Adipose tissue (tissue), 3 donors: Measurements from ENCODE around the gene LEPR. TPM values are rescaled to one million over a fixed set of nuclear protein-coding genes. Genes with fewer than 3 reads are reported as not detected.
"Not testable (repeated sequence)": the region's sequence is repeated elsewhere in the genome, so short reads cannot be mapped to it uniquely, and the experiment has no call there.

ENCODE experiments used
- H3K27ac ChIP-seq: one replicate; pipeline ENCODE4 v1.5.1; 2013; ENCODE audit warnings: low read depth, low read length
- WGBS, 3 donors: extraction: QIAGEN DNeasy Blood & Tissue Kit; methylation state at CpG; one replicate each; pipeline ENCODE4 v1.1.7; 2013; 5-methylcytosine and 5-hydroxymethylcytosine counted together
- polyA plus RNA-seq, 3 donors: library from polyadenylated mRNA; stranded (reverse); fragments of 200-250 nt; gene quantifications; one replicate each; pipeline ENCODE4 v1.2.3, GENCODE V29; 2013
- donor health status: healthy with polysubstance abuse.
- donor health status: Bipolar disorder and iron deficiency.
- donor health status: healthy.

Gene LEPR
- polyA plus RNA-seq, 3 donors: 2.4 to 9.0 (median 4.8) TPM

GRCh38 chr1:65459397-65459768 is 38.9 kb downstream of the LEPR start:
- no peak overlapping the region for H3K27ac ChIP-seq
- 68 to 89% (median 81%) methylated on average over 1 of the region's 1 CpG for WGBS, 3 donors

DNA sequence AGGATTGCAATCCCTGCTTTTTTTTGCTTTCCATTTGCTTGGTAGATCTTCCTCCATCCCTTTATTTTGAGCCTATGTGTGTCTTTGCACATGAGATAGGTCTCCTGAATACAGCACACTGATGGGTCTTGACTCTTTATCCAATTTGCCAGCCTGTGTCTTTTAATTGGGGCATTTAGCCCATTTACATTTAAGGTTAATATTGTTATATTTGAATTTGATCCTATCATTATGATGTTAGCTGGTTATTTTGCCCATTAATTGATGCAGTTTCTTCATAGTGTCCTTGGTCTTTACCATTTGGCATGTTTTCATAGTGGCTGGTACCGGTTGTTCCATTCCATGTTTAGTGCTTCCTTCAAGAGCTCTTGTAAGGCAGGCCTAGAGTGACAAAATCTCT is 45.4 kb downstream of the LEPR start:
- not testable (repeated sequence) for H3K27ac ChIP-seq
- WGBS, 3 donors: 91 to 97% (median 96%) methylated on average over 1 of the region's 1 CpG

DNA sequence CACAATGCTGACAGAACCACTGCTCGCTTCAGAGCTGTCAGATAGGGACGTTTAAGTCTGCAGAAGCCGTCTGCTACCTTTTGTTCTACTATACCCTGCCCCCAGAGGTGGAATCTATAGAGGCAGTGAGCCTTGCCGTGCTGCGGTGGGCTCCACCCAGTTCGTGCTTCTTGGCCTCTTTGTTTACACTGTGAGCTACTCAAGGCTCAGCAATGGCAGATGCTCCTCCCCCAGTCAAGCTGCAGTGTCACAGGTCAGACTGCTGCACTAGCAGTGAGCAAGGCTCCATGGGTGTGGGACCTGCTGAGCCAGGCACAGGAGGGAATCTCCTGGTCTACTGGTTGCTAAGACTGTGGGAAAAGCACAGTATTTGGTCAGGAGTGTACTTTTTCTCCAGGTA is 47.1 kb downstream of the LEPR start:
- H3K27ac ChIP-seq: no peak overlapping the region
- WGBS, 3 donors: 33 to 74% (median 71%) methylated on average over 6 of the region's 6 CpGs

DNA sequence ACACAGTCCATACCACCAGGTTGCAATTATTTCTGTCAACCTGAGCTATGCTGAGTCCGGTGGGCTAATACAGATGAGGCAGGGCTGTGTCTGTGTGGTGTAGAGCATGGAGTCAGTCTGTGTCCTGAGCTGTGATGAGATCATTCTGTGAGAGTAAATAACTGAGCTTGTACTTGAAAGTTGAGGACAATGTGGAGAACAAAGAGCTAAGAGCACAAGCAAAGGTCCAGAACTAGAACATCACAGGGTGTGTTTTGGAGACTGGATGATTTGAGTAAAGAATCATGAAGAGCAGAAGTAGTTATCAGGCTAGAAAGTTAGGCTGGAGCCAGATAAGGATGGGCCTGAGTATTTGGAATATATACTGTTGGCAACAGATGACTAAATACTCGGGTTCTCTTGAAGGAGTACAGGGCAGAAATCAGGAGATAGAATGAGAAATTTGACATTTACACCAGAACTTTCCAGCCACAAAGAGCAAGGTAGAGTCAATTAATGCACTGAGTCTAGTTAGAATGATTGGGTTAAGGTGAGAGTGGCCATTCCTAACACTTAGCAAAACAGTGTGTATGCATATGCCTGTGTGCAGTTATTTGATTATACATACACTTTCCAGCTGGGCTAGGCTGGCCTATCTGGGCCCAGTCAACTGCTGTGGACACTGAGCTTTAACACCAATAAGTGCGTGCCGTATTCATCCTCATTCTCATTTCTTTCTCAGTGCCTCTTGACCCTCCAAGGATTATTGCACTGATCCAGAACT is 48.8 kb downstream of the LEPR start:
- 51 to 71% (median 65%) methylated on average over 4 of the region's 4 CpGs for WGBS, 3 donors

DNA sequence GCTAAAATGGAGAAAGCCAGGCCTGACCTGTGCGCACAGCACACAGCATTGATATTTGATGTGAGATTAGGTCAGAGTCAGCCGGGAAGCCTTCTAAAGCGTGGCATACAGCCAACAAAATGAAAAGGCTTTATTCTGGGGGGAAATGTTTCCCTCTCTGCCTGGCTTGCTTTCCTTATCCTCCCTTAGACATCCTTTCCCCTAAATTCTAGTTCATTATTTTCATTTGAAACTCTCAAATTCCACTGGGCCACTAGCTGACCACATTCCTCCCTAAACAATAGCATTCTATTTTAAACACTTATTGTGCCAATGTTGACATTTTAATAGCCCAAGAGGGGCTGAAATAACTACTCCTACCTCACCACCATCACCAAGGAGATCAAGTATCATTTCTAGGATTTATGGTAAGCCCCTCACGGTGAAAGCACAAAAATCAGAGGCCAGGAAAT is 49.4 kb downstream of the LEPR start:
- WGBS, 3 donors: 31 to 60% (median 52%) methylated on average over 4 of the region's 4 CpGs
- no peak overlapping the region for H3K27ac ChIP-seq

More for the DNA sequence above, 48.8 kb downstream of the LEPR start:
- no peak overlapping the region for H3K27ac ChIP-seq

Other genes starting within 250 kb of the LEPR start
- gene DNAJC6, start 111.1 kb upstream of the LEPR start, polyA plus RNA-seq: under 1 TPM; 0.56 to 0.95 (median 0.62) TPM
- 10 to 100 TPM; 23.9 to 52.7 (median 48.9) TPM for gene LEPROT, start within 50 bp of the LEPR start, polyA plus RNA-seq